IMR-90 (cell line): ENCODE results near the gene HNRNPH2.

Experiments
- BHLHE40 ChIP-seq: fragments of 150-350 bp; IDR thresholded peaks from 2 replicates; pipeline ENCODE4 v1.6.1; 2016; ENCODE audit warnings: mild to moderate bottlenecking, low read depth, low read length
- CEBPB ChIP-seq: IDR thresholded peaks from 2 replicates; pipeline ENCODE4 v1.6.1; 2012; ENCODE audit warnings: low read depth, low read length, improper control_type of control experiment
- CHD1 ChIP-seq: IDR thresholded peaks from 2 replicates; pipeline ENCODE4 v1.6.1; 2012; ENCODE audit warnings: low read depth, low read length, improper control_type of control experiment
- FOS ChIP-seq: fragments of 150-350 bp; IDR thresholded peaks from 2 replicates; pipeline ENCODE4 v1.6.1; 2016; ENCODE audit warnings: low read depth, low read length
- MAZ ChIP-seq: IDR thresholded peaks from 2 replicates; pipeline ENCODE4 v1.6.1; 2012; ENCODE audit warnings: low read depth, mild to moderate bottlenecking, low read length, improper control_type of control experiment, moderate library complexity, borderline replicate concordance
- MXI1 ChIP-seq: IDR thresholded peaks from 2 replicates; pipeline ENCODE4 v1.6.1; 2012; ENCODE audit warnings: low read depth, mild to moderate bottlenecking, low read length, moderate library complexity, borderline replicate concordance
- NFE2L2 ChIP-seq: fragments of 150-350 bp; IDR thresholded peaks from 2 replicates; pipeline ENCODE4 v1.6.1; 2016; ENCODE audit warnings: low read depth, mild to moderate bottlenecking, low read length
- POLR2A ChIP-seq: IDR thresholded peaks from 2 replicates; pipeline ENCODE4 v1.6.1; 2012; ENCODE audit warnings: mild to moderate bottlenecking, low read depth, low read length
- RAD21 ChIP-seq: IDR thresholded peaks from 2 replicates; pipeline ENCODE4 v1.6.1; 2012; ENCODE audit warnings: low read length, improper control_type of control experiment
- RFX5 ChIP-seq: IDR thresholded peaks from 2 replicates; pipeline ENCODE4 v1.8.0; 2012; ENCODE audit warnings: low read depth, mild to moderate bottlenecking, low read length, moderate library complexity
- SMC3 ChIP-seq: fragments of 150-350 bp; IDR thresholded peaks from 2 replicates; pipeline ENCODE4 v1.6.1; 2016; ENCODE audit warnings: low read depth, mild to moderate bottlenecking, antibody characterized with exemption, low read length, moderate library complexity
- TF ChIP-seq, protein P1 (sequence below): conservative IDR thresholded peaks from 2 replicates; pipeline ENCODE4 v1.5.1; 2012; ENCODE audit warnings: mild to moderate bottlenecking, low read depth, low read length, improper control_type of control experiment
- TF ChIP-seq, protein P2 (sequence below): fragments of 150-350 bp; IDR thresholded peaks from 2 replicates; pipeline ENCODE4 v1.6.1; 2016; ENCODE audit warnings: low read depth, mild to moderate bottlenecking, low read length, moderate library complexity, borderline replicate concordance
- TF ChIP-seq, protein P3 (sequence below): fragments of 150-350 bp; IDR thresholded peaks from 2 replicates; pipeline ENCODE4 v1.6.1; 2017; ENCODE audit warnings: mild to moderate bottlenecking, antibody characterized with exemption, low read length, low read depth

DNA sequence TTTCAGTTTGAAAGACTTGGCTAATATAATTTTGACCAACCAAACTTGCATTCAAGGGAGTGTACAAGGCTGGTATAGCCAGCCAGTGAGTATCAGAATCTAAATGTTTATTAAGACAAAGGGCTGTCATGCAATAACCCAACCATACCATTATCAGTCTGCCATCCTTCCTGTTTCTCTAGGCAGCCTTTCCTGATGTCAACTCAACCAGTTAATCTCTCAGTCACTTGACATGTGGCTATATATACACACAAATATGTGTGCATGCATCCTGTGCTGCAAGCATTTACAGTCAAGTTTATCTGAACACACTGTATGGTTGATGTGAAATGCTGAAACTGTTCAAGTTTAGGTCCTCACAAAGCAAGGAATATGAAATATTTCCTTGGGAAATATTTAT is 39.2 kb upstream of the HNRNPH2 start:
- TF ChIP-seq NFE2L2 (no peak), POLR2A (no peak), RAD21 (no peak), CEBPB (no peak), MXI1 (no peak), FOS (no peak), CHD1 (no peak), SMC3 (no peak), BHLHE40 (no peak), MAZ (no peak), RFX5 (no peak)
- TF ChIP-seq, protein P1, sequence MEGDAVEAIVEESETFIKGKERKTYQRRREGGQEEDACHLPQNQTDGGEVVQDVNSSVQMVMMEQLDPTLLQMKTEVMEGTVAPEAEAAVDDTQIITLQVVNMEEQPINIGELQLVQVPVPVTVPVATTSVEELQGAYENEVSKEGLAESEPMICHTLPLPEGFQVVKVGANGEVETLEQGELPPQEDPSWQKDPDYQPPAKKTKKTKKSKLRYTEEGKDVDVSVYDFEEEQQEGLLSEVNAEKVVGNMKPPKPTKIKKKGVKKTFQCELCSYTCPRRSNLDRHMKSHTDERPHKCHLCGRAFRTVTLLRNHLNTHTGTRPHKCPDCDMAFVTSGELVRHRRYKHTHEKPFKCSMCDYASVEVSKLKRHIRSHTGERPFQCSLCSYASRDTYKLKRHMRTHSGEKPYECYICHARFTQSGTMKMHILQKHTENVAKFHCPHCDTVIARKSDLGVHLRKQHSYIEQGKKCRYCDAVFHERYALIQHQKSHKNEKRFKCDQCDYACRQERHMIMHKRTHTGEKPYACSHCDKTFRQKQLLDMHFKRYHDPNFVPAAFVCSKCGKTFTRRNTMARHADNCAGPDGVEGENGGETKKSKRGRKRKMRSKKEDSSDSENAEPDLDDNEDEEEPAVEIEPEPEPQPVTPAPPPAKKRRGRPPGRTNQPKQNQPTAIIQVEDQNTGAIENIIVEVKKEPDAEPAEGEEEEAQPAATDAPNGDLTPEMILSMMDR = no peak
- TF ChIP-seq, protein P2, sequence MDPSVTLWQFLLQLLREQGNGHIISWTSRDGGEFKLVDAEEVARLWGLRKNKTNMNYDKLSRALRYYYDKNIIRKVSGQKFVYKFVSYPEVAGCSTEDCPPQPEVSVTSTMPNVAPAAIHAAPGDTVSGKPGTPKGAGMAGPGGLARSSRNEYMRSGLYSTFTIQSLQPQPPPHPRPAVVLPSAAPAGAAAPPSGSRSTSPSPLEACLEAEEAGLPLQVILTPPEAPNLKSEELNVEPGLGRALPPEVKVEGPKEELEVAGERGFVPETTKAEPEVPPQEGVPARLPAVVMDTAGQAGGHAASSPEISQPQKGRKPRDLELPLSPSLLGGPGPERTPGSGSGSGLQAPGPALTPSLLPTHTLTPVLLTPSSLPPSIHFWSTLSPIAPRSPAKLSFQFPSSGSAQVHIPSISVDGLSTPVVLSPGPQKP = no peak
- TF ChIP-seq, protein P3, sequence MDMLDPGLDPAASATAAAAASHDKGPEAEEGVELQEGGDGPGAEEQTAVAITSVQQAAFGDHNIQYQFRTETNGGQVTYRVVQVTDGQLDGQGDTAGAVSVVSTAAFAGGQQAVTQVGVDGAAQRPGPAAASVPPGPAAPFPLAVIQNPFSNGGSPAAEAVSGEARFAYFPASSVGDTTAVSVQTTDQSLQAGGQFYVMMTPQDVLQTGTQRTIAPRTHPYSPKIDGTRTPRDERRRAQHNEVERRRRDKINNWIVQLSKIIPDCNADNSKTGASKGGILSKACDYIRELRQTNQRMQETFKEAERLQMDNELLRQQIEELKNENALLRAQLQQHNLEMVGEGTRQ = no peak
